Lung (tissue), 12 donors: ENCODE results near the gene TPI1. TPM values are rescaled to one million over a fixed set of nuclear protein-coding genes. Genes with fewer than 3 reads are reported as not detected.

Source experiments
- ATAC-seq: fragments of 200-7000 bp; cut with Tn5 transposase; one replicate; pipeline ENCODE4 v1.9.1; 2020; ENCODE audit warnings: moderate number of reproducible peaks; ENCODE audit not compliant: insufficient read depth, low FRiP score
- DNase-seq, 3 donors: peaks; one replicate each; pipeline ENCODE4 v3.0.0-alpha.2; 2013 to 2017
- H3K27ac ChIP-seq, 2 donors: one replicate each; pipeline ENCODE4 v1.5.1; 2013; ENCODE audit warnings: mild to moderate bottlenecking in 2 of 2, moderate library complexity in 2 of 2, control low read depth in 1 of 2, inconsistent platforms in 1 of 2, low read depth in 1 of 2, low read length in 1 of 2
- H3K27me3 ChIP-seq, 3 donors: one replicate each; pipeline ENCODE4 v1.5.1; 2013; ENCODE audit warnings: low read length in 2 of 3; ENCODE audit not compliant: control insufficient read depth in 3 of 3, insufficient read depth in 3 of 3
- H3K36me3 ChIP-seq, 4 donors: one replicate each; pipeline ENCODE4 v1.5.1; 2013; ENCODE audit warnings: low read length in 4 of 4, mild to moderate bottlenecking in 1 of 4, moderate library complexity in 1 of 4; ENCODE audit not compliant: control insufficient read depth in 4 of 4, insufficient read depth in 4 of 4
- H3K4me1 ChIP-seq, 5 donors: one replicate each; pipeline ENCODE4 v1.5.1; 2013; ENCODE audit warnings: low read length in 5 of 5, mild to moderate bottlenecking in 2 of 5, moderate library complexity in 1 of 5; ENCODE audit not compliant: control insufficient read depth in 5 of 5, insufficient read depth in 5 of 5
- H3K4me3 ChIP-seq: one replicate; pipeline ENCODE4 v1.5.1; 2013; ENCODE audit warnings: mild to moderate bottlenecking, control low read depth, moderate library complexity
- H3K9ac ChIP-seq, 2 donors: one replicate each; pipeline ENCODE4 v1.5.1; 2013; ENCODE audit warnings: low read length in 2 of 2, control low read depth in 1 of 2; ENCODE audit not compliant: insufficient read depth in 1 of 2
- H3K9me3 ChIP-seq, 4 donors: one replicate each; pipeline ENCODE4 v1.5.1; 2013; ENCODE audit warnings: low read length in 3 of 4, mild to moderate bottlenecking in 1 of 4, moderate library complexity in 1 of 4; ENCODE audit not compliant: control insufficient read depth in 4 of 4, insufficient read depth in 3 of 4
- WGBS, 2 donors: extraction: QIAGEN DNeasy Blood & Tissue Kit; methylation state at CpG; one replicate each; pipeline ENCODE4 v1.1.7; 2013; 5-methylcytosine and 5-hydroxymethylcytosine counted together
- polyA plus RNA-seq, 2 donors: library from polyadenylated mRNA; stranded (reverse); fragments of 200-250 nt; gene quantifications; one replicate each; pipeline ENCODE4 v1.2.1, GENCODE V29; 2013
- total RNA-seq, 2 donors: library from RNA; depleted of rRNA in 1 of 2; stranded (reverse); fragments of >200 nt in 1 of 2; gene quantifications; one replicate each; pipeline ENCODE4 v1.2.1, GENCODE V29; 2014 to 2021
- TF ChIP-seq, protein P1 (sequence below): IDR thresholded peaks from 2 replicates; pipeline ENCODE4 v1.5.1; 2012; ENCODE audit warnings: mild to moderate bottlenecking; ENCODE audit errors: control extremely low read depth, extremely low read depth
- donor health status: control.
- donor health status: control.
- donor health status: Bipolar disorder and iron deficiency.
- donor health status: healthy.
- donor health status: DM: yes; HTN: yes; CAD: no.

TPI1 gene
- total and polyA plus RNA-seq, 4 donors: 256 to 1,097 (median 435) TPM

GRCh38 chr12:6919588-6919987 lies 52.3 kb downstream of the TPI1 start:
- DNase-seq (no peak), ATAC-seq (no peak)
- H3K9me3 ChIP-seq: no peaks in the 10 kb centered on the region
- H3K9ac ChIP-seq: no peak overlapping the region
- H3K36me3 ChIP-seq: peaks cover 0 to 11% (median under 1%) of the 10 kb centered on the region in 4 donors
- H3K27me3 ChIP-seq: peaks cover 0 to 4% (median 0%) of the 10 kb centered on the region in 3 donors
- peaks cover 0 to 16% (median 8%) of the 10 kb centered on the region in 5 donors for H3K4me1 ChIP-seq
- TF ChIP-seq, protein P1, sequence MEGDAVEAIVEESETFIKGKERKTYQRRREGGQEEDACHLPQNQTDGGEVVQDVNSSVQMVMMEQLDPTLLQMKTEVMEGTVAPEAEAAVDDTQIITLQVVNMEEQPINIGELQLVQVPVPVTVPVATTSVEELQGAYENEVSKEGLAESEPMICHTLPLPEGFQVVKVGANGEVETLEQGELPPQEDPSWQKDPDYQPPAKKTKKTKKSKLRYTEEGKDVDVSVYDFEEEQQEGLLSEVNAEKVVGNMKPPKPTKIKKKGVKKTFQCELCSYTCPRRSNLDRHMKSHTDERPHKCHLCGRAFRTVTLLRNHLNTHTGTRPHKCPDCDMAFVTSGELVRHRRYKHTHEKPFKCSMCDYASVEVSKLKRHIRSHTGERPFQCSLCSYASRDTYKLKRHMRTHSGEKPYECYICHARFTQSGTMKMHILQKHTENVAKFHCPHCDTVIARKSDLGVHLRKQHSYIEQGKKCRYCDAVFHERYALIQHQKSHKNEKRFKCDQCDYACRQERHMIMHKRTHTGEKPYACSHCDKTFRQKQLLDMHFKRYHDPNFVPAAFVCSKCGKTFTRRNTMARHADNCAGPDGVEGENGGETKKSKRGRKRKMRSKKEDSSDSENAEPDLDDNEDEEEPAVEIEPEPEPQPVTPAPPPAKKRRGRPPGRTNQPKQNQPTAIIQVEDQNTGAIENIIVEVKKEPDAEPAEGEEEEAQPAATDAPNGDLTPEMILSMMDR: no peak
- H3K27ac ChIP-seq: no peak overlapping the region
- WGBS, 2 donors: 74 to 77% methylated on average over 7 of the region's 7 CpGs
- no peak overlapping the region for H3K4me3 ChIP-seq

Other genes starting within 250 kb of the TPI1 start
- gene LPAR5, start 231.6 kb upstream of the TPI1 start, total RNA-seq: 1 to 10 TPM; 1.9 to 2.8 TPM
- gene LPAR5, start 231.6 kb upstream of the TPI1 start, polyA plus RNA-seq: 1 to 10 TPM in 1 of 2 donors, under 1 TPM in 1; 0.51 to 1.2 TPM
- gene ACRBP, start 220.1 kb upstream of the TPI1 start, total RNA-seq: 1 to 10 TPM; 1.6 to 6.1 TPM
- gene ACRBP, start 220.1 kb upstream of the TPI1 start, polyA plus RNA-seq: 1 to 10 TPM in 1 of 2 donors, under 1 TPM in 1; 0.93 to 8.7 TPM
- gene ING4, start 204.4 kb upstream of the TPI1 start, total RNA-seq: 10 to 100 TPM; 22.4 to 74.3 TPM
- gene ING4, start 204.4 kb upstream of the TPI1 start, polyA plus RNA-seq: 10 to 100 TPM; 20.3 to 31.7 TPM
- gene ZNF384, start 178.2 kb upstream of the TPI1 start, total RNA-seq: 10 to 100 TPM; 29.2 to 50.8 TPM
- gene ZNF384, start 178.2 kb upstream of the TPI1 start, polyA plus RNA-seq: 10 to 100 TPM; 29.0 to 34.4 TPM
- 1 to 10 TPM in 1 of 2 donors, under 1 TPM in 1; 0.25 to 1.4 TPM for gene PIANP, start 166.7 kb upstream of the TPI1 start, total RNA-seq
- gene PIANP, start 166.7 kb upstream of the TPI1 start, polyA plus RNA-seq: under 1 TPM; 0.23 to 0.37 TPM
- 10 to 100 TPM; 40.1 to 74.7 TPM for gene COPS7A, start 143.5 kb upstream of the TPI1 start, total RNA-seq
- gene COPS7A, start 143.5 kb upstream of the TPI1 start, polyA plus RNA-seq: 10 to 100 TPM; 53.4 to 69.0 TPM
- 100 to 1,000 TPM in 1 of 2 donors, 10 to 100 TPM in 1; 95.9 to 160 TPM for gene MLF2, start 114.4 kb upstream of the TPI1 start, total RNA-seq
- gene MLF2, start 114.4 kb upstream of the TPI1 start, polyA plus RNA-seq: 100 to 1,000 TPM; 169 to 171 TPM
- 100 to 1,000 TPM in 1 of 2 donors, 10 to 100 TPM in 1; 65.6 to 301 TPM for gene PTMS, start 101.2 kb upstream of the TPI1 start, total RNA-seq
- 100 to 1,000 TPM; 196 to 801 TPM for gene PTMS, start 101.2 kb upstream of the TPI1 start, polyA plus RNA-seq
- 1 to 10 TPM in 1 of 2 donors, under 1 TPM in 1; 0.82 to 1.7 TPM for gene LAG3, start 95.0 kb upstream of the TPI1 start, total RNA-seq
- 1 to 10 TPM; 1.2 to 1.7 TPM for gene LAG3, start 95.0 kb upstream of the TPI1 start, polyA plus RNA-seq
- gene CD4, start 78.0 kb upstream of the TPI1 start, total RNA-seq: 10 to 100 TPM; 60.6 to 83.7 TPM
- 10 to 100 TPM; 20.6 to 45.5 TPM for gene CD4, start 78.0 kb upstream of the TPI1 start, polyA plus RNA-seq
- gene GPR162, start 45.7 kb upstream of the TPI1 start, total RNA-seq: 10 to 100 TPM; 23.4 to 36.0 TPM
- gene GPR162, start 45.7 kb upstream of the TPI1 start, polyA plus RNA-seq: 10 to 100 TPM; 22.8 to 24.6 TPM
- gene P3H3, start 39.1 kb upstream of the TPI1 start, total RNA-seq: 10 to 100 TPM; 16.1 to 23.3 TPM
- gene P3H3, start 39.1 kb upstream of the TPI1 start, polyA plus RNA-seq: 10 to 100 TPM in 1 of 2 donors, 1 to 10 TPM in 1; 9.3 to 12.2 TPM
- gene GNB3, start 26.6 kb upstream of the TPI1 start, total RNA-seq: 1 to 10 TPM; 1.3 to 3.3 TPM
- 1 to 10 TPM; 1.2 to 2.0 TPM for gene GNB3, start 26.6 kb upstream of the TPI1 start, polyA plus RNA-seq
- gene CDCA3, start 16.2 kb upstream of the TPI1 start, total RNA-seq: 1 to 10 TPM; 1.3 to 3.5 TPM
- 1 to 10 TPM; 2.2 to 4.1 TPM for gene CDCA3, start 16.2 kb upstream of the TPI1 start, polyA plus RNA-seq
- gene USP5, start 15.4 kb upstream of the TPI1 start, total RNA-seq: 10 to 100 TPM; 35.3 to 92.1 TPM
- gene USP5, start 15.4 kb upstream of the TPI1 start, polyA plus RNA-seq: 10 to 100 TPM; 24.8 to 38.1 TPM
- 10 to 100 TPM; 25.3 to 37.5 TPM for gene SPSB2, start 5.8 kb downstream of the TPI1 start, total RNA-seq
- gene SPSB2, start 5.8 kb downstream of the TPI1 start, polyA plus RNA-seq: 10 to 100 TPM; 21.0 to 39.8 TPM
- gene LRRC23, start 37.3 kb downstream of the TPI1 start, total RNA-seq: 10 to 100 TPM; 48.7 to 61.0 TPM
- 10 to 100 TPM; 29.6 to 35.5 TPM for gene LRRC23, start 37.3 kb downstream of the TPI1 start, polyA plus RNA-seq
- gene ENO2, start 47.0 kb downstream of the TPI1 start, total RNA-seq: 10 to 100 TPM; 14.4 to 41.9 TPM
- 10 to 100 TPM; 26.8 to 34.8 TPM for gene ENO2, start 47.0 kb downstream of the TPI1 start, polyA plus RNA-seq
- 100 to 1,000 TPM in 1 of 2 donors, 10 to 100 TPM in 1; 72.1 to 113 TPM for gene ATN1, start 60.4 kb downstream of the TPI1 start, total RNA-seq
- 10 to 100 TPM; 63.5 to 87.5 TPM for gene ATN1, start 60.4 kb downstream of the TPI1 start, polyA plus RNA-seq
- not detected for gene RNU7-1, start 76.3 kb downstream of the TPI1 start, total RNA-seq
- not detected for gene RNU7-1, start 76.3 kb downstream of the TPI1 start, polyA plus RNA-seq
- gene C12orf57, start 76.5 kb downstream of the TPI1 start, total RNA-seq: 100 to 1,000 TPM in 1 of 2 donors, 10 to 100 TPM in 1; 92.9 to 196 TPM
- gene C12orf57, start 76.5 kb downstream of the TPI1 start, polyA plus RNA-seq: 100 to 1,000 TPM; 370 to 437 TPM
- gene PTPN6, start 83.8 kb downstream of the TPI1 start, total RNA-seq: 100 to 1,000 TPM in 1 of 2 donors, 10 to 100 TPM in 1; 38.2 to 140 TPM
- gene PTPN6, start 83.8 kb downstream of the TPI1 start, polyA plus RNA-seq: 100 to 1,000 TPM; 201 to 222 TPM
- 100 to 1,000 TPM; 103 to 154 TPM for gene PHB2, start 103.1 kb downstream of the TPI1 start, total RNA-seq
- gene PHB2, start 103.1 kb downstream of the TPI1 start, polyA plus RNA-seq: 100 to 1,000 TPM; 129 to 149 TPM
- gene EMG1, start 103.4 kb downstream of the TPI1 start, total RNA-seq: 10 to 100 TPM; 25.2 to 56.3 TPM
- gene EMG1, start 103.4 kb downstream of the TPI1 start, polyA plus RNA-seq: 10 to 100 TPM; 38.6 to 42.0 TPM
- 10 to 100 TPM; 60.0 to 78.6 TPM for gene LPCAT3, start 150.9 kb downstream of the TPI1 start, total RNA-seq
- 10 to 100 TPM; 45.4 to 52.4 TPM for gene LPCAT3, start 150.9 kb downstream of the TPI1 start, polyA plus RNA-seq
- 100 to 1,000 TPM; 253 to 291 TPM for gene C1S, start 193.2 kb downstream of the TPI1 start, total RNA-seq
- 100 to 1,000 TPM; 148 to 252 TPM for gene C1S, start 193.2 kb downstream of the TPI1 start, polyA plus RNA-seq
- 100 to 1,000 TPM; 268 to 525 TPM for gene C1R, start 224.9 kb downstream of the TPI1 start, total RNA-seq
- 100 to 1,000 TPM; 416 to 452 TPM for gene C1R, start 224.9 kb downstream of the TPI1 start, polyA plus RNA-seq
- 100 to 1,000 TPM; 108 to 116 TPM for gene C1RL, start 241.7 kb downstream of the TPI1 start, total RNA-seq
- gene C1RL, start 241.7 kb downstream of the TPI1 start, polyA plus RNA-seq: 10 to 100 TPM; 60.5 to 65.4 TPM